Measurements from ENCODE around the gene STX1B. TPM values are rescaled to one million over a fixed set of nuclear protein-coding genes. Genes with fewer than 3 reads are reported as not detected.

Gene STX1B
- total RNA-seq, 4 donors from 2014 or later: 0.41 to 1.3 TPM; not detected in 2

- Histone ChIP-seq H3K27ac (no peak overlapping the region), H3K4me1 (no peaks in the 10 kb centered on the region), H3K9me3 (no peaks in the 10 kb centered on the region), H3K36me3 (peaks cover 0 to 65% (median 25%) of the 10 kb centered on the region in 4 donors), H3K27me3 (no peaks in the 10 kb centered on the region), H3K4me3 (no peak overlapping the region)
- DNase-seq: no peak
- TF ChIP-seq EP300 (IDR thresholded peaks at IDR 0.05; ENCODE audit: low read depth): no peak
- WGBS, 2 donors (ENCODE audit: low coverage in 1 of 2): 95% methylated on average over 4 to 6 of the region's 6 CpGs
- intact Hi-C loops (cut with DNase I; ENCODE audit: low total_unique reads) (no loop called here), in situ Hi-C loops (cut with MboI; ENCODE audit: low pct_ligation_motif_present in 1 of 4, low pct_unique_long_range_greater_than_20kb in 1 of 4, low sequenced_read_pairs in 3 of 4) (loop anchor here in 1 of 4 donors (25.0 kb wide), 1 partner anchor 738 kb away; a partner anchor contains a TSS)
Measured at GRCh38 chr16:30974348-30974747, 36.1 kb downstream of the STX1B start.

- Histone ChIP-seq H3K9me3 (no peaks in the 10 kb centered on the region), H3K27me3 (no peaks in the 10 kb centered on the region), H3K4me3 (no peak overlapping the region), H3K36me3 (peaks cover 0 to 67% (median 29%) of the 10 kb centered on the region in 4 donors), H3K4me1 (no peaks in the 10 kb centered on the region), H3K27ac (no peak overlapping the region)
- TF ChIP-seq POLR2A (IDR thresholded peaks at IDR 0.05) (no peak), EP300 (IDR thresholded peaks at IDR 0.05; ENCODE audit: low read depth) (no peak), POLR2AphosphoS5 (IDR thresholded peaks at IDR 0.05) (no peak), CTCF (IDR thresholded peaks at IDR 0.05) (no peak)
- in situ Hi-C loops (cut with MboI; ENCODE audit: low pct_ligation_motif_present in 1 of 4, low pct_unique_long_range_greater_than_20kb in 1 of 4, low sequenced_read_pairs in 3 of 4) (loop anchor here in 1 of 4 donors (25.0 kb wide), 1 partner anchor 739 kb away; a partner anchor contains a TSS), intact Hi-C loops (cut with DNase I; ENCODE audit: low total_unique reads) (no loop called here)
- DNase-seq: no peak
- 81 to 92% methylated on average over 6 to 7 of the region's 7 CpGs for WGBS, 2 donors (ENCODE audit: low coverage in 1 of 2)
Measured at GRCh38 chr16:30972872-30973271, 37.6 kb downstream of the STX1B start.

GRCh38 chr16:30971298-30971697 is 39.1 kb downstream of the STX1B start:
- no peaks in the 10 kb centered on the region for H3K9me3 ChIP-seq
- intact Hi-C loops (cut with DNase I; ENCODE audit: low total_unique reads): no loop called here
- no peak overlapping the region for H3K27ac ChIP-seq
- in situ Hi-C loops (cut with MboI; ENCODE audit: low pct_ligation_motif_present in 1 of 4, low pct_unique_long_range_greater_than_20kb in 1 of 4, low sequenced_read_pairs in 3 of 4): loop anchor here in 1 of 4 donors (25.0 kb wide), 1 partner anchor 741 kb away; a partner anchor contains a TSS
- 80 to 95% methylated on average over 1 to 14 of the region's 14 CpGs for WGBS, 2 donors (ENCODE audit: low coverage in 1 of 2)
- peaks cover 0 to 72% (median 30%) of the 10 kb centered on the region in 4 donors for H3K36me3 ChIP-seq
- no peak overlapping the region for H3K4me3 ChIP-seq
- H3K4me1 ChIP-seq: no peaks in the 10 kb centered on the region
- no peak for DNase-seq
- TF ChIP-seq EP300 (IDR thresholded peaks at IDR 0.05; ENCODE audit: low read depth) (no peak), POLR2A (IDR thresholded peaks at IDR 0.05) (no peak), POLR2AphosphoS5 (IDR thresholded peaks at IDR 0.05) (no peak), CTCF (IDR thresholded peaks at IDR 0.05) (no peak)
- no peaks in the 10 kb centered on the region for H3K27me3 ChIP-seq

- intact Hi-C loops (cut with DNase I; ENCODE audit: low total_unique reads): no loop called here
- in situ Hi-C loops (cut with MboI; ENCODE audit: low pct_ligation_motif_present in 1 of 4, low pct_unique_long_range_greater_than_20kb in 1 of 4, low sequenced_read_pairs in 3 of 4): loop anchor here in 1 of 4 donors (25.0 kb wide), 1 partner anchor 743 kb away; a partner anchor contains a TSS
- TF ChIP-seq POLR2AphosphoS5 (IDR thresholded peaks at IDR 0.05) (no peak), POLR2A (IDR thresholded peaks at IDR 0.05) (no peak), CTCF (IDR thresholded peaks at IDR 0.05) (no peak), EP300 (IDR thresholded peaks at IDR 0.05; ENCODE audit: low read depth) (no peak)
- Histone ChIP-seq H3K4me3 (no peak overlapping the region), H3K9me3 (no peaks in the 10 kb centered on the region), H3K4me1 (no peaks in the 10 kb centered on the region), H3K27me3 (no peaks in the 10 kb centered on the region), H3K27ac (no peak overlapping the region), H3K36me3 (peaks cover 0 to 81% (median 37%) of the 10 kb centered on the region in 4 donors)
- DNase-seq: no peak
- 96% methylated on average over 19 of the region's 19 CpGs; no CpG with 5 or more reads in 1 of the 2 donors for WGBS, 2 donors (ENCODE audit: low coverage in 1 of 2)
Measured at GRCh38 chr16:30969246-30969842, 41.1 kb downstream of the STX1B start.
